Left lung (tissue), 10 donors: Measurements from ENCODE around the gene MALT1. TPM values are rescaled to one million over a fixed set of nuclear protein-coding genes. Genes with fewer than 3 reads are reported as not detected.

Experiments used
- ATAC-seq: fragments of 200-7000 bp; cut with Tn5 transposase; one replicate; pipeline ENCODE4 v1.9.1; 2020; ENCODE audit warnings: moderate library complexity
- DNase-seq, 4 donors: peaks; one replicate each; pipeline ENCODE4 v3.0.0-alpha.2; 2013 to 2020
- H3K27ac ChIP-seq, 2 donors: fragments of 200-600 bp; sonication (generic) in 1 of 2; one replicate each; pipeline versions ENCODE4 v1.5.0 to v1.8.0; 2020 to 2021
- H3K27me3 ChIP-seq, 2 donors: fragments of 200-600 bp; sonication (generic) in 1 of 2; one replicate each; pipeline versions ENCODE4 v1.5.0 to v1.8.0; 2020 to 2021
- H3K36me3 ChIP-seq, 2 donors: fragments of 200-600 bp; sonication (generic) in 1 of 2; one replicate each; pipeline versions ENCODE4 v1.5.0 to v1.8.0; 2020 to 2021
- H3K4me1 ChIP-seq, 2 donors: fragments of 200-600 bp; one replicate each; pipeline ENCODE4 v1.8.0; 2021
- H3K4me3 ChIP-seq, 2 donors: fragments of 200-600 bp; sonication (generic) in 1 of 2; one replicate each; pipeline versions ENCODE4 v1.5.0 to v1.8.0; 2020 to 2021; ENCODE audit warnings: mild to moderate bottlenecking in 1 of 2
- H3K9me3 ChIP-seq, 2 donors: fragments of 200-600 bp; sonication (generic) in 1 of 2; one replicate each; pipeline versions ENCODE4 v1.5.0 to v1.8.0; 2020 to 2021
- CTCF ChIP-seq, 2 donors: fragments of 200-600 bp; sonication (generic) in 1 of 2; IDR thresholded peaks; one replicate each; pipeline versions ENCODE4 v1.5.0 to v1.8.0; 2021; ENCODE audit warnings: antibody characterized with exemption in 2 of 2
- intact Hi-C, 2 donors: fragments of 100-400 bp; cut with DNase I; formaldehyde crosslinking; loops; one replicate each; pipeline versions ENCODE4 v1.11.2 to v1.14.2; 2022
- polyA plus RNA-seq, 6 donors: library from polyadenylated mRNA; unstranded; fragments of 120-200 nt; gene quantifications; one replicate each; pipeline ENCODE4 v1.2.1, GENCODE V29; 2013; ENCODE audit not compliant: insufficient read length in 6 of 6
- total RNA-seq, 2 donors: library from RNA; stranded (reverse); fragmentation: NEBNext Ultra II Directional; extraction: Animal tissue kit (Norgen Biotek cat#: 25700); gene quantifications; one replicate each; pipeline ENCODE4 v1.2.1, GENCODE V29; 2021
- donor health status: DM: no; HTN: yes; CAD: no.
- donor health status: DM: no; HTN: no; CAD: no.

MALT1 gene
- total and polyA plus RNA-seq, 8 donors: 17.1 to 31.4 (median 22.8) TPM

- H3K4me1 ChIP-seq: peaks cover 6% of the 10 kb centered on the region in 2 donors
- no peak overlapping the region for H3K27ac ChIP-seq
- H3K36me3 ChIP-seq: no peaks in the 10 kb centered on the region
- H3K4me3 ChIP-seq: no peak overlapping the region
- H3K27me3 ChIP-seq: no peaks in the 10 kb centered on the region
- DNase-seq: no peak
- no peak for TF ChIP-seq CTCF (IDR thresholded peaks at IDR 0.05)
- H3K9me3 ChIP-seq: no peaks in the 10 kb centered on the region
- intact Hi-C loops: no loop called here
- ATAC-seq: no peak
These were observed 120.8 kb downstream of the MALT1 start for GRCh38 chr18:58792086-58792485.

DNA sequence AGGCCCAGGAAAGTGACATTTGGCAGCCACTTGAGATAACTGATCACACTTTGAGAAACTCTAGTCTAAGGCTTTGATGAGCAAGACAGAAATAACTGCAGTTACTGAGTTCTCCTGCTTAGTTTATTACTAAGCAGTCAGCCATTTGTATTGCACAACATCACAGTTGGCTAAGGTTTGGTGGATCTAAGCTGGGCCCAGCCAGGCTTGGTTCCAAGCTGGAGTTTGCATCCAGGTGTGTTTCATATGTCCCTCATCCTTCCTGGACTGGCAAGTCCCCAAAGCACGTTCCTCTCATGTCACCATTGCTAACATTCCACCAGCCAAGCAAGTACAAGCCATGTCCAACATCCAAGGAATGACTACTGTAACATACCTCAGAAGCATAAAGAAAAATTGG, 122.1 kb downstream of the MALT1 start:
- Histone ChIP-seq H3K27ac (no peak overlapping the region), H3K27me3 (no peaks in the 10 kb centered on the region), H3K9me3 (no peaks in the 10 kb centered on the region), H3K36me3 (no peaks in the 10 kb centered on the region), H3K4me3 (no peak overlapping the region), H3K4me1 (peaks cover 6% of the 10 kb centered on the region in 2 donors)
- intact Hi-C loops: no loop called here
- TF ChIP-seq CTCF (IDR thresholded peaks at IDR 0.05): no peak
- ATAC-seq (peak; percentile 46), DNase-seq (no peak)

DNA sequence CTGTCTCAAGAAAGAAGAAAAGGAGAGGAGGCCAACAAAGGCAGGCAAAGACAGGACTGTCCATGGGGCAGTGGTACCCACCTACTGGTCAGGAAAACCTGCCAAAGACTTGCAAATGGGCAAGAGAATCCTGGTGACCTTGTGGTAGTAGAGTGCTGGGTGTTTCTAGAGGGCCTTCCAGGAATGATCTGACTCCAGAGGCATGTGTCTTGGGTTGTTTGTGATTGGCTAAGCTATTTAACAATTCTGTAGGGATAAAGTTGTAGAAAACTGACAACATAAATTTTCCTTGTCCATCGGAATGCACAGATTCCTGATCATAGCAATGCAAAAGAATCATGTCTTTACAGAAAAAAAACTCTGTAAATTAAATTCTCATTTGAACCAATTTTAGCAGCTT, 125.0 kb downstream of the MALT1 start:
- Histone ChIP-seq H3K4me3 (no peak overlapping the region), H3K9me3 (no peaks in the 10 kb centered on the region), H3K27me3 (no peaks in the 10 kb centered on the region), H3K36me3 (no peaks in the 10 kb centered on the region), H3K4me1 (no peaks in the 10 kb centered on the region), H3K27ac (no peak overlapping the region)
- DNase-seq: no peak
- ATAC-seq: no peak
- no peak for TF ChIP-seq CTCF (IDR thresholded peaks at IDR 0.05)
- intact Hi-C loops: no loop called here

DNA sequence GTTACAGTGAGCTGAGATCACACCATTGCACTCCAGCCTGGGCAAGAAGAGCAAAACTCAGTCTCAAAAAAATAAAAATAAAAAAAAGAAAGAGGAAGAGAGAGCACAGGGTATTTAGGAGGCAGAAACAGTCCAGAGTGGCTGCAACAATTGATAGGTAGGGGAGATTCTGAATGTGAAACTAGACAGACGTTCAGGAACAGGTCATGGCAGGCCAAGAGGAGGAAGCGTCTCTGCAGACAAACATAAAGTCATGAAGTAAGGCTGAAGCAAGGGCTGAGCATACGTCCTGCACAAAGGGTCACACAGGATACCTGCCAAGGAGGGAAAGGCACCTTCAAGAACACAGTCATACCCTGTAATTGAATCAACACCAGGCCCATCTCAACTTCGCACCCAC, 129.3 kb downstream of the MALT1 start:
- DNase-seq (no peak), ATAC-seq (no peak)
- no peaks in the 10 kb centered on the region for H3K4me1 ChIP-seq
- no peak overlapping the region for H3K4me3 ChIP-seq
- H3K27ac ChIP-seq: no peak overlapping the region
- H3K9me3 ChIP-seq: peaks cover 0 to 3% of the 10 kb centered on the region in 2 donors
- H3K27me3 ChIP-seq: no peaks in the 10 kb centered on the region
- H3K36me3 ChIP-seq: no peaks in the 10 kb centered on the region
- no peak for TF ChIP-seq CTCF (IDR thresholded peaks at IDR 0.05)
- intact Hi-C loops: no loop called here

GRCh38 chr18:58802959-58803358, 131.7 kb downstream of the MALT1 start:
- Histone ChIP-seq H3K36me3 (no peaks in the 10 kb centered on the region), H3K27ac (no peak overlapping the region), H3K4me1 (no peaks in the 10 kb centered on the region), H3K9me3 (peaks cover 0 to 3% of the 10 kb centered on the region in 2 donors), H3K27me3 (no peaks in the 10 kb centered on the region), H3K4me3 (no peak overlapping the region)
- intact Hi-C loops: no loop called here
- no peak for DNase-seq
- TF ChIP-seq CTCF (IDR thresholded peaks at IDR 0.05): no peak
- ATAC-seq: no peak
